ENCODE data around the gene WIPF3.

DNA sequence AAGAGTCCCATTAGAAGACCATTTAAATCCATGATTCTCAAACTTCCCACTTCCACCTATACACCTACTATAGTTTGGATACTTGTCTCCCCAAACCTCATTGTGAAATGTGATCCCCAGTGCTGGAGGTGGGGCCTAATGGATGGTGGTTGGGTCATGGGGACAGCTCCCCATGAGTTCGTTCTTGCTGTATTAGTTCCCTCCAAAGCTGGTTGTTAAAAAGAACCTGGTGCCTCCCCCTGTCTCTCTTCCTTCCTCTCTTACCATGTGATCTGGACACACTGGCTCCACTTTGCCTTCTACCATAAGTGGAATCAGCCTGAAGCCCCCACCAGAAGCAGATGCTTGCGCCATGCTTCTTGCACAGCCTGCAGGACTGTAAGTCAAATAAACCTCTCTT, 53.9 kb downstream of the WIPF3 start:
- TF ChIP-seq, protein P1, sequence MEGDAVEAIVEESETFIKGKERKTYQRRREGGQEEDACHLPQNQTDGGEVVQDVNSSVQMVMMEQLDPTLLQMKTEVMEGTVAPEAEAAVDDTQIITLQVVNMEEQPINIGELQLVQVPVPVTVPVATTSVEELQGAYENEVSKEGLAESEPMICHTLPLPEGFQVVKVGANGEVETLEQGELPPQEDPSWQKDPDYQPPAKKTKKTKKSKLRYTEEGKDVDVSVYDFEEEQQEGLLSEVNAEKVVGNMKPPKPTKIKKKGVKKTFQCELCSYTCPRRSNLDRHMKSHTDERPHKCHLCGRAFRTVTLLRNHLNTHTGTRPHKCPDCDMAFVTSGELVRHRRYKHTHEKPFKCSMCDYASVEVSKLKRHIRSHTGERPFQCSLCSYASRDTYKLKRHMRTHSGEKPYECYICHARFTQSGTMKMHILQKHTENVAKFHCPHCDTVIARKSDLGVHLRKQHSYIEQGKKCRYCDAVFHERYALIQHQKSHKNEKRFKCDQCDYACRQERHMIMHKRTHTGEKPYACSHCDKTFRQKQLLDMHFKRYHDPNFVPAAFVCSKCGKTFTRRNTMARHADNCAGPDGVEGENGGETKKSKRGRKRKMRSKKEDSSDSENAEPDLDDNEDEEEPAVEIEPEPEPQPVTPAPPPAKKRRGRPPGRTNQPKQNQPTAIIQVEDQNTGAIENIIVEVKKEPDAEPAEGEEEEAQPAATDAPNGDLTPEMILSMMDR (IDR thresholded peaks at IDR 0.05) = no peak
- TF ChIP-seq POLR2AphosphoS5 (IDR thresholded peaks at IDR 0.05) (no peak), POLR2A (IDR thresholded peaks at IDR 0.05) (no peak)

All from upper lobe of left lung (tissue), 4 donors.